Brain microvascular endothelial cell (primary cell): ENCODE data around the gene MKNK1.
A peak's percentile ranks its signal among the peaks of the same experiment; 100 is the strongest.

Experiments used
- DNase-seq: peaks from one replicate; pipeline ENCODE4 v3.0.0-alpha.2; 2020
- H3K27ac ChIP-seq: fragments of 250-450 bp; sonication (Bioruptor Pico); 2 replicates; pipeline ENCODE4 v1.5.1; 2020; ENCODE audit warnings: mild to moderate bottlenecking, moderate library complexity
- H3K27me3 ChIP-seq: fragments of 250-450 bp; sonication (Bioruptor Pico); replicated peaks from 2 replicates; pipeline ENCODE4 v1.5.1; 2020; ENCODE audit warnings: mild to moderate bottlenecking
- H3K36me3 ChIP-seq: fragments of 250-450 bp; sonication (Bioruptor Pico); replicated peaks from 2 replicates; pipeline ENCODE4 v1.5.1; 2020; ENCODE audit warnings: mild to moderate bottlenecking
- H3K4me3 ChIP-seq: 2 replicates; pipeline ENCODE4 v1.5.1; 2011; ENCODE audit warnings: low read depth, mild to moderate bottlenecking, control low read depth, low read length, moderate library complexity
- CTCF ChIP-seq: IDR thresholded peaks from 2 replicates; pipeline ENCODE4 v1.5.1; 2011; ENCODE audit warnings: low read depth, mild to moderate bottlenecking, moderate library complexity, low read length, control low read depth, inconsistent platforms; ENCODE audit errors: missing control alignments
- in situ Hi-C: cut with HindIII; loops from 2 replicates; pipeline ENCODE4 v1.10.0; 2017; ENCODE audit warnings: low sequenced_read_pairs, low pct_ligation_motif_present

Gene MKNK1

GRCh38 chr1:46537651-46538050, 66.4 kb downstream of the MKNK1 start:
- Histone ChIP-seq H3K27ac (no peak overlapping the region), H3K27me3 (peaks cover 37% of the 10 kb centered on the region), H3K4me3 (no peak overlapping the region), H3K36me3 (no peaks in the 10 kb centered on the region)
- in situ Hi-C loops, result no loop called here
- TF ChIP-seq CTCF, result no peak
- DNase-seq, result no peak

GRCh38 chr1:46536527-46536926, 67.5 kb downstream of the MKNK1 start:
- in situ Hi-C loops, result no loop called here
- no peak overlapping the region for H3K27ac ChIP-seq
- no peak overlapping the region for H3K4me3 ChIP-seq
- no peak for DNase-seq
- no peaks in the 10 kb centered on the region for H3K36me3 ChIP-seq
- H3K27me3 ChIP-seq, result peaks cover 34% of the 10 kb centered on the region
- no peak for TF ChIP-seq CTCF

- Histone ChIP-seq H3K27ac (no peak overlapping the region), H3K4me3 (no peak overlapping the region), H3K27me3 (peaks cover 33% of the 10 kb centered on the region), H3K36me3 (no peaks in the 10 kb centered on the region)
- peak; percentile 71 for TF ChIP-seq CTCF
- no peak for DNase-seq
- in situ Hi-C loops, result no loop called here
These were observed 69.0 kb downstream of the MKNK1 start for GRCh38 chr1:46535063-46535462.

GRCh38 chr1:46533179-46533864, 70.7 kb downstream of the MKNK1 start:
- peaks cover 43% of the 10 kb centered on the region for H3K27me3 ChIP-seq
- peak overlapping the region; percentile 29 for H3K4me3 ChIP-seq
- DNase-seq, result no peak

GRCh38 chr1:46532498-46533178, 71.4 kb downstream of the MKNK1 start:
- H3K27me3 ChIP-seq, result peaks cover 44% of the 10 kb centered on the region
- in situ Hi-C loops, result no loop called here
- no peaks in the 10 kb centered on the region for H3K36me3 ChIP-seq
- peak; percentile 75 for TF ChIP-seq CTCF
- peak overlapping the region; percentile 29 for H3K4me3 ChIP-seq
- DNase-seq, result no peak
- no peak overlapping the region for H3K27ac ChIP-seq

More at GRCh38 chr1:46533179-46533864, 70.7 kb downstream of the MKNK1 start:
- no peak overlapping the region for H3K27ac ChIP-seq
- TF ChIP-seq CTCF, result no peak
- H3K36me3 ChIP-seq, result no peaks in the 10 kb centered on the region
- in situ Hi-C loops, result no loop called here

GRCh38 chr1:46532095-46532494, 72.0 kb downstream of the MKNK1 start:
- Histone ChIP-seq H3K27me3 (peaks cover 47% of the 10 kb centered on the region), H3K27ac (no peak overlapping the region), H3K4me3 (no peak overlapping the region), H3K36me3 (no peaks in the 10 kb centered on the region)
- in situ Hi-C loops, result no loop called here
- DNase-seq, result no peak
- no peak for TF ChIP-seq CTCF
